Measurements from ENCODE around the gene RIPK3.
"Not testable (repeated sequence)": the region's sequence is repeated elsewhere in the genome, so short reads cannot be mapped to it uniquely, and the experiment has no call there.

Gene RIPK3

DNA sequence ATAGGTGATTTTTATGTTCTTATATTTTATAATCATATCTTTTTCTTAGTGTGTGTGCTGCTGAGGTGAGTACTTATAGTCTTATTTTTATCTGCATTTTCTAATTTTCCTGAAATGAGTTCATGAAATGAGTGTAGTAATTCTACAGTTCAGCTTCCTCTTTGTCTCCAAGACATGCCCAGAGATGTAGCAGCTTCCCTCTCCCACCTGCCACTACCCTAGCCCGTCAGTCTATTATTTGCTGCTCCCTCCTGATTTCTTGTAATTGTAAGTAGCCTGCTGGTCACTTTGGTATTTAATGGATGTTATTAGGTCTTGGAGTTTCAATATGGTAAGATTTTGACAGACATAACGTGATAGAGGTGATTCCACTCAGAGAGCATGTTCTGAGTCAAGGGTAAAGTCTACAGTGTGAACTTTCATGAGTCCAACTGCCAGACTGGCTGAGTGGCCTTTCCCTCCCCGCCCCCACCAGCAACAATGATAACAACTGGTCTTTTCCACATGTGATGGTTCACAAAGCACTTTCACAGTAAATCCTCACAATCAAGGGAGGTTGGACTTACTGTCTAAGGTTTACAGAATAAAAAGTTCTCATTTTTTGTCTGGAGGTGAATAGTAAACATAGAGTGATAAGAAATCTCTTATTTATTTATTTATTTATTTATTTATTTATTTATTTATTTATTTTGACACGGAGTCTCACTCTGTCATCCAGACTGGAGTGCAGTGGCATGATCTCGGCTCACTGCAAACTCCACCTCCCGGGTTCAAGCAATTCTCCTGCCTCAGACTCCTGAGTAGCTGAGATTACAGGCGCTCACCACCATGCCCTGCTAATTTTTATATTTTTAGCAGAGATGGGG is 4.2 kb upstream of the RIPK3 start:
- DNase-seq = no peak

GRCh38 chr14:24342889-24343288 is 3.1 kb upstream of the RIPK3 start:
- no peak for DNase-seq

DNA sequence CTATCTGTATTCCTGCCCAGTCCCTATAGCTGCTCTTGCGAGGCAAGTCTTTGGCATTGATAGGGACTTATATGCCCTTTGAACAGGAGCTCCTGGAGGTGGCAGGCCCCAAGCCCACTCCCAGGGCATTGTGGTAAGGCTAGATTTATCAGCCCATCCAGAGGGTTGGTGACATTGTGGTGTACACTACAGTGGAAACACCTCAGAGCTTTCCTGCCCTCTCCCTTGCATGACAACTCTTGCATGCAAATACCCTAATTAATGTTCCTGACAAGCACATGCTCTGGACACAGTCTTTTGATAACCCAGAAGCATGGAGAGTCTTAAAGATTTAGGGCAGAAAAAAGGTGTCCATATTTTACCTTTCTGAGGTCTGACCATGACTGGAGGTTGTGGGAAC is 815 bp upstream of the RIPK3 start:
- DNase-seq = no peak

GRCh38 chr14:24338843-24339242 is 948 bp downstream of the RIPK3 start:
- no peak for DNase-seq

DNA sequence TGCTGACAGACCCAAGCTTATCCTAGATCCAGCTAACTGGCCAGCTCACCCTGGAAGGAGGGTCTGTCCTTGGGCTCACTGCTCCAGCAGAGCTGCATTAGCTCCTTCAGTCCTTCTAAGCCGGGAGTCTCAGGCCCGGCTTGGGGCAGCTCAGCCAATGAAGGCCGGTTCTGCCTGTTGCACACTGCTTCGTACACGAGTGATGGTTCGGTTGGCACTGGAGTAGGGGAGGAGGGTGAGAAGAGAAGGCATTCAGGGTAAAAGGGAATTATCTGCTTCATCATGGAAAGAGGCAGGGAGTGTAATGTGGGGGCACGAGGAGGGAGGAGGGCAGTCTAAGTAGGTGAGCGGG is 2.0 kb downstream of the RIPK3 start:
- no peak for DNase-seq

- no peak for DNase-seq
Observed at GRCh38 chr14:24337144-24337823, 2.5 kb downstream of the RIPK3 start.

DNA sequence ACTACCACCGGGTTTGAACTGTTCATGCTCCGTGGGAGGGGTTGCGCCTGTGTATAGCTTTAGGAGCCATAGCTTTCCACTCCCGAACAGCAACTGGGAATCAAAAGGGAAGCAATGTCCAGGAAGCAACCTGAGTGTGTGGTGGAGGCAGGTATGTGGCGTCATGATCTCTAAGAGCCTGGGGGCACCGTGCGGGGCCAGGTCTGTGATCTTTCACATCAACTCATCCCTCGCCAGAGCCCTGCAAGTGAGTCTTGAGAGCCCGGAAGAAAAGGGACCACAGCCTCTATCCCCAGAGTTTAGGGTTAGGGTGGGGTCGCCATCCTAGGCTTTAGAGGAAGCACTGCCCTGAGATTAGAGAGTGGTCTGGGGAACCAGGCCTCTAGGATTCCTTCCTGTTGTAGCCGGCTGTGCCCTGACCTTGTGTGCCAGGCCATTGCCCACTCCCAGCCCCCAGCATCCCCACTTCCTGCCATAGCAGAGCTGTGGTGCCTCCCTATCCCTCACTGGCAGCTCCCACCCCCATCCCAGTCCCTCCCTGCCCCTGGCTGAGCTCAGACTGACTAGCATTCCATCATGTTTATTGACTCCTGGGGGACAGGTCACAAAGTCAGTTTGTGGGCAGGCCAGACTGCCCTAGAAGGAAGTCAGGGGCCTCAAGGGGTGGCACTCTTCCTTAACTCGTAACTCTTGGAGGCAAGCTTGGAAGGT is 4.2 kb downstream of the RIPK3 start:
- DNase-seq = no peak

GRCh38 chr14:24334431-24335291 is 5.1 kb downstream of the RIPK3 start, which contains the start of gene ADCY4:
Gene ADCY4 (minus strand): TSS chr14:24335071. CDS start chr14:24334652, 419 bp downstream.
- DNase-seq = no peak

GRCh38 chr14:24332268-24332993 is 7.4 kb downstream of the RIPK3 start:
- DNase-seq = no peak

DNA sequence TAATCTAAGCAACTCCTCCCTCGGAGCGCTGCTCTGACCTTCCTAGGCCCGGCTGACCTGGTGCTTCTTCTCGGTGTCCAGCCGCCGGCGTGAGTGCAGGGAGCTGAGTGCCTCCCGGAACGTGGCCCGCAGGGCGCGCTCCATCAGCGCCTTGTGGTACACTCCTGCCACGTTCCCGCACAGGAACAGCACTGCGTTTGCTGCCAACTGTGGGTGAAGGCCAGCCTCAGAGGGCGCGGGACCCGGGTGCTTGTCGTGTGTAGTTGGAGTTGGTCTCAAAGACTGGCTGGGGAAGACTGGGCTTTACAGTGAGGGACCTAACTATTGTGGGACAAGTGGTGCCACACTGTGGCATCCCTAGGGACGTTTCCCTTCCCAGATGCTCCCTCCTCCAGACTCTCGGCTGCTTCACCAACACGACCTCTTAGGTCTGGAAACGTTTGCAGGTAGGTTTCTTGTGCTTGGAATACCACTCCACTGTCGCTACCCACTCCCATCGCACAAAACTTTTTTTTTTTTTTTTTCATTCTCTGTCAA is 8.0 kb downstream of the RIPK3 start:
- DNase-seq = no peak

- no peak for DNase-seq
Observed at GRCh38 chr14:24330973-24331674, 8.7 kb downstream of the RIPK3 start.

DNA sequence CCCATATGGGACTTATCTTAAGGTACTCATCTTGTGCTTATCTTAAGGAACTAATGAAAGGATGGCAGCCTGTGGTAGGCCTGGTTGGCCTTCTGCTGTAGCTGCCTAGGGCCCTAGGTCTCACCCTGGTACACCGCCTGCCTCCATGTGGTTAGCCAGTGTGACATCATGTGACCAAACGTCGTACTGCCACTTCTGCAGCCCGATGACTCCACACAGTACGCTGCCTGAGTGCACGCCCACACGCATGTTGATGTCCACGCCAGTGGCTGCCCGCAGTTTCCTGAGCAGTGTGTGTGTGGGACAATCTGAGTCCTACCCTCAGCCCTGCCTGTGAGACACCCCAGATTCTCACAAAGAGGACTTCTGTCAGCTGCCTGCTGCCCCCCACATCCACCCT is 10.1 kb downstream of the RIPK3 start:
- DNase-seq = no peak

DNA sequence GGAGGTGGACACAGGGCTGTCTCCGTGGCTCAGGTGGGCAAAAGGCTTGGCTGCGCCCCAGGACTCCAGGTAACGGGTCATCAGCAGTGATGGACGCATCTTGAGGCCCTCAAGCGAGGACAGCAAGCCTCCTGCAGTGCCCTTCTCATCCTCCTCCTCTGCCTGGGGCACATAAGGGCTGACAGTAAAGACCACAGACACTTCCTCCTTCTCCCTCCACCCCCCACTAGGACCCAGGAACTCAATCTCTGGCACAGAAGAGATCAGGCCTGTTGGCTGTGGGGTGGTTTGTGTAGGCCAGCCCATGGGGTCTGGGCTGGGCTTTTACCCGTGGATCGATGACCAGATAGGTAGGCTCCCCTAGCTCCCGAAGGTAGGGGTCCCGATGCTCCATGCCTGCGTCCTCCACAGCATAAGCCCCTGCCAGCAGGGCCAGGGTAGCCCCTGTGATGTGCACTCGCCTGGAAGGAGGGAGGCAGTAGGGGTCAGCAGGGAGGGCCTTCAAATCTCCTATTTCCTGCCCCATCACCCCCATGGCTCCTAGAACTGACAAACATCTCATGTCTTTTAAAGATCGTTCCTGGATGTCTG is 10.6 kb downstream of the RIPK3 start:
- DNase-seq = no peak

GRCh38 chr14:24327914-24328313 is 11.9 kb downstream of the RIPK3 start:
- DNase-seq = not testable (repeated sequence)

DNA sequence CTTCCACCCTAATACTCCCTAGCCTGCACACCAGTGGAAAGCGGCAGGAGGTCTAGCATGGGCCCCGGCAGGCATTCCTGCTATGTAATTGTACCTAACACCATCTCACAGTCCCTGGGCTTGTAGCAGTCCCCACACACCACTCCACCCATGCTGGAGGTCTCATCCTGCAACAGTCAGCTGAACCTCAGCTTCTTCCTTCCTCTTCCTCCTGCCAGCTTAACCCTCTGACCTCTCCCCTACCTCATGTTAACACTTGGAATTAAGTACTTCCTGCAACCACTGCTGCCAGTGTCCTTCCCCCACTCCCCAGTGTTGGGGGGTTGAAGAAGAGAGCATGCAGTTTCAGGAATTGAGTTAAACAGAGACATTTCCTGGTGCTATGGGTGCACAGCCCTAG is 12.5 kb downstream of the RIPK3 start:
- DNase-seq = no peak

GRCh38 chr14:24325963-24326362 is 13.8 kb downstream of the RIPK3 start:
- DNase-seq = no peak

DNA sequence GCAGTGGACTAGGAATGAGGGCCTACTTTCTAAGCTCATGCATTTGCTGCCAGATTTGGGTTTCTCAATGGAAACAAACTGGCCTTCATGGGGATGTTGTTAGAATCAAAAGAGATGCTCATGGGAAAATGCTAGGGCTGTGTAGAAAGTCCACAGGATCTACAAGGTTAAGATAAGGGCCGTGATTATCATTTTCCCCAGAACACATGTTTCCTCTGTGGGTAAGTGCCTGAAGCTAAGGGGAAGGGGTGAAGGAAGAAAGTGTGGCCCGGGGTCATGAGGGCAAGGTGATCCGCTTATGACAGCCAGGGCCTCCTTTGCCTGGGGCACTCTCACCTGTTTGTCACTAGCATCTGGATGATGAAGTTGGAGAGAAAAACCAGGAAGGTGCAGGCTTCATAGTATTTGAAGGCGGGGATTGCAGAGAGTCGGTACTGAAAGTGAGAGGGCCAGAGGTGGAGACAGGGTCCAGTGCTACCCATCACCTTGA is 14.7 kb downstream of the RIPK3 start:
- DNase-seq = no peak

DNA sequence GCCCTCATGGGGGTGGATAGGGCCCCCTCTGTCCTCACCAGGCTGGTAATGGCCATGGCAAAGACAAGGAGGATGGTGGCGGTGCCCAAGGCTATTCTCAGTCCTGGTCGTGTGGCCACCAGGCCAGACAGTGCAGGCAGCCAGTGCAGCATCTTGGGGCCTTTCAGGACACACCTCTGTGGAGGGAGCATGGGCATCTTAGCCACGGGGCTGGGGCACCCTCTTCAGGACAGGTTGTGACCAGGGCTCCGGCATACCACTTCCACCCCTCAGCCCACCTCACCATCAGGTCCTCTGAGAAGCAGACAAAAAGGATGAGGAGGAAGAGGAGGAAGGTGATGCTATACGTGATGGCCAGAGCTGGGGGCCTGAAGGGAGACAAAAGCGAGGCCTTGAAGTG is 15.8 kb downstream of the RIPK3 start:
- no peak for DNase-seq

- DNase-seq = no peak
Observed at GRCh38 chr14:24323341-24323740, 16.4 kb downstream of the RIPK3 start.

DNA sequence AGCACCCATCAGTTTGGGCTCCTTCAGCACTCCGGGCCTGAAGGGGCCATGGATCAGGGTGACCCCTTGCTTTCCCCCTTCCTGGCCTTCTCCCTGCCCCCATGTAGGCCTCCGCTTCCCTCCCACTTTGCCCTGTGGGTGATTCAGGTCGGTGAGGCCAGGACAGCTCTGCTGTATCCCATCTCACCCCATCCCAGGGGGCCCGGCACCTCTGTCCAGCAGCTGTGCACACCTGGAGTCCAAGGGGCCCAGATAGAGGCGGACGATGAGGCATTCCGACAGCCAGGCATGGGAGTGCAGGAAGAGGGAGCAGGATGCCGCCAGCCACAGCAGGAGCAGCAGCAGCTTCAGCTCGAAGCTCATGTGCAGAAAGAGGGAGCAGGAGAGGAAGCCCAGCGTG is 17.1 kb downstream of the RIPK3 start:
- no peak for DNase-seq

All from NCI-H187 treated with DMSO at 0.1 percent for 48 hours (cell line).